Endometrial microvascular endothelial cells (primary cell): ENCODE measurements around the gene DEFB110. TPM values are rescaled to one million over a fixed set of nuclear protein-coding genes. Genes with fewer than 3 reads are reported as not detected.

ENCODE experiments used
- in situ Hi-C: cut with HindIII; loops from 2 replicates; pipeline ENCODE4 v1.10.0; 2017; ENCODE audit warnings: low sequenced_read_pairs, low pct_unique_long_range_greater_than_20kb; ENCODE audit errors: inconsistent ontology term
- total RNA-seq: library from RNA; depleted of rRNA; stranded (reverse); fragments of >200 nt; gene quantifications from one replicate; pipeline ENCODE4 v1.2.3, GENCODE V29; 2015; ENCODE audit errors: inconsistent ontology term

Gene DEFB110
- not detected for total RNA-seq

DNA sequence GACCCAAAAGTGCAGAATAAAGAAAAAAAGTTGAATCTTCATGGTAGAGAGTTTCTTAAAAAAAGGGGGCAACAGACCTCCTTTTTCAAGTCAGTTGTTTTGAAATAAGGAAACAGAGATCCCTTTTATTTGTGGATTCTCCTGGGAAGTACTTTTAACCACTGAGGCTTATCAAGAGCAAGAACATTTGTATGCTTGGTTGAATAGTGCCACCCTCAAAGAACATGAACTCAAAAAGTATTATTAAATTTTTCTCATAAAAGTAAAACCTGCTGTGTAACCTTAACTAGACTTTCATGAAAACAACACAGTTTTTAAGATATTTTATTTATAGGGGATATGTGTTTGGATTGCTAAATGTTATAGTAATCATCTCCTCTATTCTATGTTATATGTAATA lies at the start of gene DEFB110:
Gene DEFB110 (minus strand): TSS at position 101 of the 400 bp plus-strand sequence. CDS start 59 bp downstream, at position 42.
- in situ Hi-C loops = no loop called here

DNA sequence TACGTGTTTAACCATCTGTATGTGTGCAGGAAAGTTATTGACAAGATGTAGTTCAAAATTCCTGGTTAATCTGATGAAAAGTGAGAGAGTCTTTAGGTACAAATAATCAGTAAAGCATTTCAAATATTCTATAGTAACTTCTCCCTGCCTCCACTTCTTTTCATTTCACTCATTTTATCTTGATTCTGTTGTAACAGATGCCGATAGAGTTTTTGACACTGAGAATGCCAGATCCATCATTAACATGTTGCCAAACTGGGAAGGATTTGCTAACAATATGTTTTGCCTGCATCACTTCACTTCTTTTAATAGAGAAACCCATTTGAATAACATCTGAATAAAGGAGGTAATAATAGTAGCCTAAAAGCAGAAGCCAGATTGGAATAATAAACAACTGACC lies 48.3 kb upstream of the DEFB110 start:
- in situ Hi-C loops = no loop called here

DNA sequence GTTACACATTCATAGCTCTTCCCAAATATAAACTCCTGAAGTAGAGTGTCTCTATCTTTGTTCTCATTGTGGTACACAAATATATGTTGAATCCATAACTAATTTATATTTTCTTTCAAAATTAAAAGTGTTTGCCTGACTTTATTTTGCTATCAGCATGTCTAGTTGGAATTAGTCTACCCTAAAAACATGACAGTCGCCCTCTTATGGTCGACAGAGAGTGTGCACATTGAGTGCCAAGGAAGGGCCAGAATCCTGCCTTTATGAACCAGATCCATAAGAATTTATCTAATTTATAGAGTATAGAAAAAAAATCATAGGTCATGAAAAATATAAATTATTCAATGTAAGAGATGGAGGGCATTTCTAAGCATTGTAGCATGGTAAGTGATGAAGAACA lies 40.3 kb upstream of the DEFB110 start:
- in situ Hi-C loops = no loop called here

DNA sequence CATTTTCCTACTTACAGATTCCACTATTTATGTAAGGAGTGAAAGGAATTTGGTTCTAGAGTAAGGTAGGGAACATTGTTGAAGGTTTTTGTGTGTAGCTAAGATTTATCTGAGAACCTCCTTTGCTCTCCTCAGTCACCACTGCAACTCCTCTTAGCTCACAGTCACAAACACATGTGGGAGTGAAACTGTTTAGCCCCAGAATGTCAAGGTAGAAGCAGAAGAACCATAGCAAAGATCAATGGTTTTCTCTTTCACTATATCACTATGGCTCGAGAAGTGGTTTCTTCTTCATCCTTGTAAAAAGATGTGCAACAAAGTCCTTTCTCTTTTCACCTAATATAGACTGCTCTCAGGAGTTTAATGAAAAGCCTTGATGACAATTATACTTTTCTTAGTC lies 34.4 kb upstream of the DEFB110 start:
- in situ Hi-C loops = no loop called here

DNA sequence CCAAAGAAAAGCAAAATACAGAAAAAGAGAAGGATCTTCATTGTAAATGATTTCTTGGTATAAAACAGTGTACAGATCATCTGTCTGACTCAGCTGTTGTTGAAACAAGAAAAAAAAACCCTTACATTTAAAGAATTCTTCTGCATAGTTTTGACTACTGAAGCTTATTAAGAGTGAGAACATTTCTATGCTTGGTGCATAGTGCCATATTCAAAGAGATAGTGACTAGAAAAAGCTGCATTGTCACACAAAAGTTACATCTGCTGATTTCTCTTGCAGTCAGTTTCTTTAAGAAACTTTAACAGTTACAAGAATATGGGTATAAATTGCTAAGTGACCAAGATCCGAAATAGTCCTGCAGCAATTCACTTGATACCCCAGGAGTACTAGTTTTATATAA lies 28.0 kb upstream of the DEFB110 start, which contains the start of gene DEFB112:
Gene DEFB112 (minus strand): TSS at position 101 of the 400 bp plus-strand sequence. CDS start 60 bp downstream, at position 41.
- in situ Hi-C loops = no loop called here

DNA sequence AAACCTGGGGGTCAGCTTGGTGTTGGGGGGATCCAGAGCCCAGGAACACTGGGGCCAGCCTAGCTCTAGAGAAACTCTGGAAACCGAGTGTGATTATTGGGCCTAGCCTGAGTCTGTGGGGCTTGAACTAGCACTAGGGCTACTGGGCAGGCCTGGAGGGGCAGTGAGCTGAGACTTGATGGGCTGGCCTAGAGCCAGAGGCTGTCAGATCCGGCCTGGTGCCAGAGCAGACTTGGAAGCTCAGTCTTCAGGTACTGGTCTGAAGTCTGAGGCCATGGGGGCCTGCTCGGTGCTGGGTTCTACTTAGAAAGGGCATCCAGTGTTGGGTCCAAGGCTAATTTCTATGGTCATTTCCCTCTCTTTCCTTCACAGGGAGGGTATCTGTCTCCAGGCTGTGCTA lies 25.2 kb upstream of the DEFB110 start:
- in situ Hi-C loops = no loop called here

DNA sequence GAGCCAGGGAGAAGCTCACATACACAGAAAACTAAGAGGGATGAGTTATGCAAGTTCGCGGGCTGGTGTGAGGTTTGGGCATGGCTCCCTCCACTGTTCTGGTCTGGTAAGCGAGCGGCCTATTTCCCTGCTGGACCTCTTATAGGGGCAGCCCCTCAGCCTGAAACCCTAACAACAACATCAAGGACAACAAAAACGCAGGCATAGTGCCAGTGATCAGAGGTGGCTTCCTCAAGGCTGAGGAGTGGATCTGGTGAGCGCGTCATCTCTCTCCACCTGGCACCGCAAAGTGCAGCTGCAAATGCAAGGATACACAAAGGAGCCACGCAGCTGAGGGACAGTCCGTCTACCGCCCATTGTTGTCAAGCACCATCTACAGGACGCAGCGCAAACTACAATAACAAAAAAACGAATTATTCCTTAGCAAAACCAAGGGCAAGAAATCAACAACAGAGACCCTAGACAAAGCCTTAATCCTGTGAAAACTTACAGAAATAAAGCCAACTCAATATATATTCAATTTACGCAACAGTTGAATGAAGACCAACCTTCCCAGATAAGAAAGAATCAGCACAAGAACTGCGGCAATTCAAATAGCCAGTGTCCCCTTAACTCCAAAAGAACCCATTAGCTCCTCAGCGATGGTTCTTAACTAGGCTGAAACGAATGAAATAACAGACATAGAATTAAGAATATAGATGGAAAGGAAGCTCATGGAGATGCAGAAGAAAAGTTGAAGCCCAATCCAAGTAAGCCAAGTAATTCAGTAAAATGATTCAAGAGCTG lies 9.2 kb upstream of the DEFB110 start:
- in situ Hi-C loops = no loop called here

DNA sequence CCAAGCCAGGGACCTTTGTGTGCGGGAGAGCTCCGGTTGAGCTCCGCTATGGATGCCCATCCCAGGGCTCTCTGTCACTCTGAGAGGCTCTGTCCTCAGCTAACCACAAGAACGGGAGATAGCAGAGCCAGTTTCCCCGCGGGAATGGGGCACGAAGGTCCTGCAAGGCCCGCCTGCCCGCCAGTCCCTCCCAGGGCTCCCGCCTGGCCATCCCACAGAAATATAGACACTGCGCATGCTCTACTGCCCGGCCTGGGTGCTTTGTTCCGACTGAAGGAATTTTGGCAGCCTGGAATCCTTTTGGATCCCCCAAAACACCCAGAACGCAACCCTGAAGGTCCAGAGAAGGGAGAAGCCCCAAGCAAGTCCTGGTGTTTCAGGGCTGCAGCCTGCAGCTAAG lies 8.6 kb upstream of the DEFB110 start:
- in situ Hi-C loops = no loop called here

DNA sequence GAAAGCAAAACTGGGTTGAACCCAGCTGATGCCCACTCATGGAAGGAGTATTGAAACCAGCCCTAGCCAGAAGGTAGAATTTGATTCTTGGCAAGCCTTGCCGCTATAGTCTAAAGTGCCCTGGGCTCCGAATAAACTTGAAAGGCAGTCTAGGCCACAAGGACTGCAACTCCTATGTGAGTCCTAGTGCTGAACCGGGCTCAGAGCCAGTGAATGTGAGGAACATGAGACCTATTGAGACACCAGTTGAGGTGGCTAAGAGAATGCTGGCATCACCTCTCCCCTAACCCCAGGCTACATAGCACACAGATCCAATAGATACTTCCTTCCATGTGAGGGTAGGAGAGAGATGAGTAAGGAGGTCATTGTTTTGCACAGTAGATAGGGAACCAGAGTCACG lies 3.5 kb upstream of the DEFB110 start:
- in situ Hi-C loops = no loop called here

DNA sequence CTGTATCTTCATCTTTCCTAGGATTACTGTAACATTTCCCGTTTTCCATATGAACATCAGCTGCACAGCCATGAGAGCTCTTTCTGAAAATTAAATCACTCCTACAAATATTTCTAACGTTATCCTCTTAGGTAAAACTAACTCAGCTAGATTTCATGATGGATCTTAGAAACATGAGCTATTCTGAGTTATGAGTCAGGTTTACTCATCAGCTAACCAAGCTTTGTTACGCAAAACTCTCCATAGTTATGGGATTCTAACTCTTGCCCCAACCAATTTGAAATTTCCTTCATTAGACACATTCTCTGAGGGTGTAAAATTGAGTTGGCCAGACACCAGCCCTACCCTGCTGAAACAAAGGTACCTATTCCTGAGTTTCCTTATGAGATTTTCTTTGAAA lies 14.0 kb downstream of the DEFB110 start:
- in situ Hi-C loops = no loop called here

DNA sequence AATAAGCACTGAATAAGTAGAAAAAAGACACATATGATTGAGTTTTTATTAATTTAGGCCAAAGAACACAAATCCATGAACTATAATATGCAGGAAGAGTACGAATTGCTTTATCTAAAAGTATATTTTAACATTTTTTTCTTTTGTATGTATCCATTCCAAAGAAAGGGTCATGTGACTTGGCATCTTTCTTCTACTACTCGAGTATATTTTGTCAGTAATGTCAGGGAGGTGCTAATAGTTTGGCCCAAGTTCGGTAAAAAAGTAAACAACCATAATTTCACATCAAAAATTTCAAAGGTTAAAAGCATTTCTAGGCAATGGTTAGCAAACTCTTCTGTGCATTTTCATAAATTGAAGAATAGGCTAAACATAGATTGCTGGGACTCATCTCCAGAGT lies 18.7 kb downstream of the DEFB110 start:
- in situ Hi-C loops = no loop called here

DNA sequence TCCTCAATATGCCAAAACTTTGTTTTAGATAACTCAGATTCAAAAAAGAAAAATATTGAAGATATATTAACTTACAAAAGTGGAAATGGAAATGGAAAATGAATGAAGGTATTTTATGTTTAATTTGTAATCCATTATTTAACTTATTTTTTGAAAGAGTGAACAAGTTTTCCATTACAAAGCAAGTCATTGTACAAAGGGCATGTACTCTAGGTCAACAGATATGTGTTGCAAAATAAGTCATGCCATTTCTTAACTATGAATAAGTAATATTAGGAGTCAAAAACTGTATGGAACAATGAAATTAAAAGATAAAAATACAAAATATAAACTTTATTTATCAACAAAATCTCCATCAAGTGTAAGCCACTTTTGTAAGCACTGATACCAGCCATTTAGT lies 26.5 kb downstream of the DEFB110 start:
- in situ Hi-C loops = no loop called here

DNA sequence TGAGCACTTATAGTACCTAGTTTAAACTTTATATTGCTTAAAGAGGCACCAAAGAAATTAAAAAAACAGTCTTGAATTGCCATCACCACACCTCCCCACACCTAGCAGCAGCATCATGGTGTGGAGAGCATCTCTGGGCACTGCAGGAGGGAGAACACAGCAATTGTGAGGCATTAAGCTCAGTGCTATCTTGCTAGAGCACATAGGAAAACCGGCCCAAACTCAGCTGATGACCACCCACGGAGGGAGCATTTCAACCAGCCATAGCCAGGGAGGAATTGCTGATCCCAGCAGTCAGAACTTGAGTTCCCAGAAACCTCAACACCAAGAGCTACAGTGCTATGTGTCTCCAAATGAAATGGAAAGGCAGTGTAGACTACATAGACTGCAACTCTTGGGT lies 32.9 kb downstream of the DEFB110 start:
- in situ Hi-C loops = no loop called here

DNA sequence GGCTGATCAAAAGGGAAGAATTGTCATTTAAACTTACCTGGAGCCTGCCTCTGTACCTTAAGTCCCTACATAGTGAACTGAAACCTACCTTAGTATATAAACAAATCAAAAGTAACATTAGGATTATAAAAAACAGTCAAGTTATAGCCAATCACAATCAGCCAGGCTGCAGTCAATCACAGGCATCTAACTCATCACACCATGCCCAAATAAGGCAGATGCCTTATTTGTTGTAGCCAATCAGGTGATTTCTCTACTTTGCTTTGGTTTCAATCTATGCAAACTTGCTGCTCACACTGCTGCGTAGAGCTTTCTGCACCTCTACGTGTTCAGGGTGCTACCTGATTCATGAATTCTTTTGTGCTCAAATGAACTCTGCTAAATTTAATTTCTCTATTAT lies 34.0 kb downstream of the DEFB110 start:
- in situ Hi-C loops = no loop called here

DNA sequence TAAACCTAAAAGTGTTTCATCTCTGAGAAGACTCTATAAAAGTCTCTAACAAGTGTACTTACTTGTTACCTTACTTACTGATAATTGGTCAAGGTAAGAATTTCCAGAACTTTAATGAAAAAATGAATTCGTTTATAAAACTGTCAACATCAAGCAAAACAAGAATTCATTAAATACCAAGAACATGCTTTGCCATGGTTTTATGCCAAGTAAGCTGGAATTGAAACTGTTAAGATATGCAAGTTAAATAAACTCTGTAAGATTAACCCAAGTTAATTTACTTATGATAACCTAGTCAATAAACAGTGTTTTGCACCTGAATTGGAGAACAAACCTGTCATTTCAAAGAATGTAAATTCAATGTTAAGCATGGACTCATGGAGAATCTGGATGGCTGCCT lies 35.2 kb downstream of the DEFB110 start:
- in situ Hi-C loops = no loop called here

DNA sequence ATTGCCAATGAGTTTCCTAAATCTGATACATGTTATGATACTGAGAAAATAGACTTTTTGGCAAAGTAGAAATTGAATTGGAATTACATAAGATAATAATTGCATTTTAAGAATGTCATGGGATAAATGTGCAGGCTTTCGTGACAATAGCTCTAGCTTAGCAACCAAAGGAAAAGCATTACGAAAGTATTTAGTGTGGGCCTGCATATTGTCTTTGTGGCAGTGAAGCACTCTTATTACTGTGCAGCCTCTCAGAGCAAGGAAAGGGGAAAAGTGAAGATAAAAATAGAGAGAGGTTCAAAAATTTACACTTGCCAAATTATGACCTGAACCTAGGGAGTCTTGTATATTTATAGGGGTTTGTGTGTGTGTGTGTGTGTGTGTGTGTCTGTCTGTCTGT lies 39.7 kb downstream of the DEFB110 start:
- in situ Hi-C loops = no loop called here

DNA sequence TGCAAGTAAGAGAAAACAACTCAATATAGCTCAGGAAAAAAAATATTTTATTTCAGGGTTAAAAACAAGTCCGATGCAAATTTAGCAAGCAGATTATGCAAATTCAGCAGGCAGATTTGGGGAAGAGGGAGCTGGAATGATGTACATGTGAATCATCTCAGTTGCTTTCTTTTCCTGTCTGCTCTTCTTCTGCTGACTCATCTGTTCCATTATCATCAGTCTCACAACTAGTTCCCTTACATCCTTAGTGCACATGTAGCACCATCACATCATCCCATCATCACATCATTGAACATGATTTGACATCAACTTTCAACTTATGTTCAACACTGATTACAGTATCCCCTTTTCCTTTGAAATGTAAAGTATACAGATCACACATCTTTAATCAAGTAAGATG lies 40.9 kb downstream of the DEFB110 start:
- in situ Hi-C loops = no loop called here

DNA sequence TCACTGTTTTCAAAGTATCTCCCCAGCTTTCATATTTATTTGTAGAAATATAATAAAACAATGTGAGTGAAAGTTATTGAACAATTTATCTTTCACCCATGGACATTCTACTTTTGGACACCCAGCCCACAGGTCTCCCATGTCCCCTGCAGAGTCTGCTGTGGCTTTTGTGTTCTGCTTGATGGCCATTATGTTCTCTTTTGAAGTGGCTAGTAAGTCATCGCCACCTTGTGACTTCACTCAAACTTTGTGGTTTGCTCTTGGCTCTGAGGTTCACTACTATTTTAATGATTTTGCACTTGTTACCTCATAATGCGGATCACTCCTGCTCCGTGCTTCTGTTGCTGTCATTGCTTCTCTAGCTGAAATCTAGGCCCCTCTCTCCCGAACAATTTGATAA lies 42.2 kb downstream of the DEFB110 start:
- in situ Hi-C loops = no loop called here

DNA sequence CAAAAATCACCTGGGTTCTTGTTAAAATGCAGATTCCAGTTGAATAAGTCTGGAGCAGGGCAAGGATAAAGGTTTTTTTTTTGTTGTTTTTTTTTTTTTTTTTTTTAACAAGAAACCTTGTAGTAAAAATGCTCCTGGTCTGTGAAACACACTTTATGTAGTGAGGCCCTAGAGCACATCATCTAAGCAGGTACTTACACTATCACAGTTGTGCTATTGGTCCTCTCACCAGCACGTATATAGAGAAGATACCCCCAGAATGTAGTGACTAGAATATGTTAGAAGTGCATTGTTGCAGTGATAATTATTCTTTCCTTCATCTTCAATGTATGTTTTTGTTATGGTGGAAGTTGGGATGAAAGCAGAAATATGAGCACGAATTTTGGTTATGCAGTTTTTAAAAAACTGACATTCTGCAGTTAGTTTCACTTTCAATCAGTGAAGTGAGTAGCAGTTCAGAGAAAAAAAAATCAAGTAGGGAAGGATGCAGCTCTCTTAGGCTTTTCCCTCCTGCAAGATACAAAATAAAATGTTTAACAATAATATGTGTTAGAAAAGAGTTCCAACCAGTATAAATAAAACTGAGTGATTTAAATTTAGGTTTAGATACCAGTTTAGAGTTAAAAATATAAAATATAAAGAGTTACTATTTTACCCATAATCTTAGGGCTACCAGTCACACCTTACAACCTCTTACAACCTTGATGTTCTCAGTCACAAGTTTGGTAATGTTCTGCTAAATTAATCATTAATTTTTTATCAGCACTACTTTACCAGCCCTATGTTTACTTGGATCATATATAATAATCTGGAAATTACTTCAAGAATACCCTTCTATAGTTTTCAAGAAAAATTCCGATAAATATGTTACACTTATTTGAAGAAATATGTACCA lies 43.2 kb downstream of the DEFB110 start:
- in situ Hi-C loops = no loop called here

DNA sequence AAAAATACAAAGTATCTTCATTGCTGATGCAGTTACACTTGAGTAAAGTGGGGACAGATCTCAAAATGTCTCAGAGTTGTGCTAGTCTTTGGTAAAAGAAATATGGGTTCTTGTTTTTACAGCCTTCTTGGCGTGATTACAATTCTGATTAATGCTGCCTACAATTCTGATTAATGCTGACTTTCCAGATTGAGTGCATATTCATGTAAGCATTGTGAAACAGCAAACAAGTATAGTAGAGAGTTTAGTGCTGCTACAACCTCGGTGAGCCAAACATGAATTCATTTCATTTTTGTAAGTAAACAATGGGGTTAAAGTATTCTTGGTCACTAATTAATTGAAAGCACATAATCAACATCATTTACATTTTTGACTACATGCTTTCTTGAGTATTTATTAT lies 52.2 kb downstream of the DEFB110 start, which contains the start of gene DEFB113:
Gene DEFB113 (minus strand): TSS at position 21 of the 400 bp plus-strand sequence. CDS start 0 bp downstream, at position 21.
- in situ Hi-C loops = no loop called here
